ENCODE results near the gene RNF31.
"Not testable (repeated sequence)": the region's sequence is repeated elsewhere in the genome, so short reads cannot be mapped to it uniquely, and the experiment has no call there.

The RNF31 gene

DNA sequence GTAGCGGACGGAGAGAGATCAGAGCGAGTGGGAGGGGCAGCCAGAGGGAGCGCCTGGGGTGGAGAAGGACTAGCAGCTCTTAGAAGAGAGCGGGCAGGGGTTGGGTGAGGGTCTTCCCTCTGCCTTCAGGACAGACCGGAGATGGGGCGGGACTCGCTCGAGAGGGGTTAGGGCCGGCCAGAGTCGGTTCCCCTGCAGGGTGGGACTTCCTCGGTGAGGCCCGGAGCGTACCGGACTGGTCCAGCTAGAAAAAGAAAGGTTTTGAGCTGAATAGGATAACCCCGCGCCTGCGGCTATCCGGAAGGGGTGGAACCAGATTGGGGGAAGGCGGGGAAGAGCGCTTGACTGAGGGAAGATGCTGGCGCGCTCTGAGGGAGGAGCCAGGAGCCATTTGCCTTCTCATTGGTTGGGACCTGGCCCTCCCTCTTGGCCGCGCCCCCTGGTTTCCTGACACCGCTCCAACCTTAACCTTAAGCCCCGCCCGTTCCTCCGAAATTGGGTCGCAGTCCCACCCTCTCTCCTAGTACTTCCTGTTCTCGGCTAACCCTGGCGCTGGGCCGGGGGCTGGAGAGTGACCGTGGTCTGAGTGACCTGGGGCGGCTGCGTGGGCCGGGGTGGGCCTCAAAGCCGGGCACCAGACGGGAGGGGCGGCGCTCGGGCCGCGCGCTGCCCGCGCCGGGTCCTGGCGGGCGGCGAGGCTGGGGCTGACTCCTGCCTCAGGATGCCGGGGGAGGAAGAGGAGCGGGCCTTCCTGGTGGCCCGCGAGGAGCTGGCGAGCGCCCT, at the start of gene RNF31:
TSS of gene RNF31 (plus strand) at position 521 of the 783 bp plus-strand sequence. CDS start at position 722, 201 bp downstream.
- DNase-seq (ENCODE audit: low read depth in 3 of 3): peak; percentile 95 to 99 (median 97)

GRCh38 chr14:24098229-24098926, 48.9 kb upstream of the RNF31 start:
- no peak for DNase-seq (ENCODE audit: low read depth in 3 of 3)

GRCh38 chr14:24098927-24099813, 48.1 kb upstream of the RNF31 start:
- no peak for DNase-seq (ENCODE audit: low read depth in 3 of 3)

- DNase-seq (ENCODE audit: low read depth in 3 of 3): no peak
These were observed 46.9 kb upstream of the RNF31 start for GRCh38 chr14:24100197-24100981.

DNA sequence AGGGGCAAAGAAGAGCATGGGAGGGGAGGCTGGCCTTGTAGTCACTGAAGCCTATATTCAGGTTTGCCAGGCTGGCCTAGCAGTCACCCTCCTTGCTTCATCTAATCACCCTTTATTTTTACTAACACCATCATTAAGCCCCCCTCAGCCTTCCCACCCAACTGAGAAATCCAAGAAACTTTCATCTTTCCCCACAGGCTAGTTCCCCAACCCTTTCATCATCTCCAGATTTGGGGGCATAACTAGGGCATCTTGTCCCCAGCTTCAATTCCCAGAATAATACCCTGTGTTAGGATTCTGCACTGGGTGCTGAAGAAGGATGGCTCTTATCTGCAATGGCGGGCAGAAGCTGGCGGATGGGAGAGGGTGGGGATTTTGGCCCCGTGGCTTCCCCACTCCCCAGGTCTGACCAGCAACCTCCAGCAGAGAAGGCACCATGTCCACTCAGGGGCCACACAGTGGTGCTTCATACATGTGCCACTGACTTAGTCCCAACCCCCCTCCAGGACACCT, 46.3 kb upstream of the RNF31 start:
- no peak for DNase-seq (ENCODE audit: low read depth in 3 of 3)

DNA sequence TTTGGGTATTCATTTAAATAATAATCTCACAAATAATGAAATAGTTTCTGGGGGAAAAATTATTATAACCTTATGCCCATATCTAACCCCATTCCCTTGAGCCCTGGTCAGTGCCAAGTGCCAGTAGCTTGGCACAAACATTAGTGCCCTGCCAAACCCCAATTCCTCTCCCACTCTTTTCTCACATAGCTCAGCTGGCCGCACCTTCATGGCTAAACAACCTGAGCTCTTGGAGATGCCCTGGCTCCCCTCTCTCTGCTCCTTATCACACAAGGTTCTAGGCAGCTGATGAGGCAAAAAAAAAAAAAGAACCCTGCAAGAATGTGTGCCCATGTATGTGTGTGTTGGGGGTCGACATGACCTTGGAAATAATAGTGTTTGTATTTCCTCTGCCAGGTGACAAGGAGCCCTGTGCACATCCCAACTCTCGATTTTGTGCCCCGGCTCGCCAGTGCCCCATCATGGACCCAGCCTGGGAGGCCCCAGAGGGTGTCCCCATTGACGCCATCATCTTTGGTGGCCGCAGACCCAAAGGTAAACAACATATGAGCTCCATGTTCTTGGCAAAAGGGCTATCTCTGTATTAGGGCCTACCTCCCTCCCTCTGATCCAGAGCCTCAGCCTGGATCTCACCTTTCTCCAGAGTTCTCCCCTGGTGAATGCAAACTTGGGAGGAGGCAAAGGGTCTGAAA, 44.8 kb upstream of the RNF31 start:
- no peak for DNase-seq (ENCODE audit: low read depth in 3 of 3)

GRCh38 chr14:24103451-24103850, 43.8 kb upstream of the RNF31 start:
- no peak for DNase-seq (ENCODE audit: low read depth in 3 of 3)

GRCh38 chr14:24105609-24106239, 41.6 kb upstream of the RNF31 start:
- not testable (repeated sequence) for DNase-seq (ENCODE audit: low read depth in 3 of 3)

- no peak for DNase-seq (ENCODE audit: low read depth in 3 of 3)
These were observed 40.5 kb upstream of the RNF31 start for GRCh38 chr14:24106672-24107271.

DNA sequence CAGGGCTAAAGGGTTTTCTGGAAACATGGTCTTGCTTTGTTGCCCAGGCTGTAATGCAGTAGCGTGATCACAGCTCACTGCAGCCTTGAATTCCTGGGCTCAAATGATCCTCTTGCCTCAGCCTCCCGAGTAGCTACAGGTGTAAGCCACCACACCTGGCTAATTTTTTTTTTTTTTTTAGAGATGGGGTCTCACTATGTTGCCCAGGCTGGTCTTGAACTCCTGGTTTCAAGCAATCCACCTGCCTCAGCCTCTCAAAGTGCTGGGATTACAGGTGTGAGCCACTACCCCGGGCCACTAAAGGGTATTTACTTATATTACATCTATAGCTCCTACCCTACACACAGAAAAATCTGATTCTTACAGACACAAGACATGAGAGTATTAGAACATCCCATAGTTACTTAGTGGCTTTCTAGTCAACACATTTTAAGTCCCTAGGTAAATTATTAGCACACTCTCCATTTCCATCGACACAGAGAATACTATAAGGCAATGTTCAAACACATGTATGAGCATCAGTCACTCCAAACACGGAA, 38.9 kb upstream of the RNF31 start:
- DNase-seq (ENCODE audit: low read depth in 3 of 3): no peak

DNA sequence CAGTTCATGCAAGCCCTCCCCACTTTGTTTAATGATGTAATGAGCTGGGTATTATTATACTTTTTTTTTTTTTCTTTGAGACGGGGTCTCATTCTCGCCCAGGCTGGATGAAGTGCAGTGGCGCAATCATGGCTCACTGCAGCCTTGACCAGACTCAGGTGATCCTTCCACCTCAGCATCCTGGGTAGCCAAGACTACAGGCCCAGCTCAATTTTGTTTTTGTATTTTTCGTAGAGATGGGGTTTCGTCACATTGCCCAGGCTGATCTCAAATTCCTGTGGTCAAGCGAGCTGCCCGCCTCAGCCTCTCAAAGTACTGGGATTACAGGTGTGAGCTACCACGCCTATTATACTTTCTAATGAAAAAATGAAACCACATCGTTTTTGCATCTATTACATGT, 37.2 kb upstream of the RNF31 start:
- DNase-seq (ENCODE audit: low read depth in 3 of 3): no peak

DNA sequence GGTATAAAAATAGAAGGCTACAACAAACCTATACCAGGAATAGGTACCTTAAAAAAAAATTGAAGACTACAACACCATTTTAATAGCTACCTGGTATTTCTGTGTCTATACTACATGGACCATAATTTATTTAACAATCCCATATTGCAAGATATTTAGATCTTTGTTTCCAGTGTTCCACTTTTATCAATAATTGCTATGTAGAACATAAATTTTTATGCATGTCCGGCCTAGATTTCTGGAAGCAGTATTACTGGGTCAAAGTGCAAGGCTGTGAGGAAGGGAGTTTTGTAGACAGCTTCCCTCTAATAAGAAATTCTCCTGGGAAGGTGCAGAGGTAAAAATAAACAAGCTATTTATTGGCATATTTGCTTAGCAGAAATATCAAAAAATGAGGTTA, 36.8 kb upstream of the RNF31 start:
- no peak for DNase-seq (ENCODE audit: low read depth in 3 of 3)

DNA sequence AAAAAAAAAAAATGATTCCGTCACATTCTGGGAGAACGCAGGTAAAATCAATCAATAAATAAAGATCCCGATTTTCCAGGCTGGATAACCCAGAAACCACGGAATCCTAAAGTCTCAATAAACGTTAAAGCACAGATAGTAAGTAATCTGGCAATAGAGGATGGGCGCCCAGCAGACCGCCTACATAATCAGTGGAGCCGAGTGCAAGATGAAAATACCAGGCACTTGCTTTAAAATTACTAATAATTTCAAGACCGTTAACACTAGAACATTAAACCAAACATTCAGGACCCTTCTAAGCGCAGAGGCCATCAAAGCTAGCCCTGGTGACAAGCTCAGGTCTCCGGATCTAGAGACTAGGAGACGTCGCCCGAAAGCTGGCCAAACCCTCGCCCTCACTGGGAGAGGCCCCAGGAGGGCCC, 33.9 kb upstream of the RNF31 start:
- peak in 1 of 3 donors; percentile 20 for DNase-seq (ENCODE audit: low read depth in 3 of 3)

DNA sequence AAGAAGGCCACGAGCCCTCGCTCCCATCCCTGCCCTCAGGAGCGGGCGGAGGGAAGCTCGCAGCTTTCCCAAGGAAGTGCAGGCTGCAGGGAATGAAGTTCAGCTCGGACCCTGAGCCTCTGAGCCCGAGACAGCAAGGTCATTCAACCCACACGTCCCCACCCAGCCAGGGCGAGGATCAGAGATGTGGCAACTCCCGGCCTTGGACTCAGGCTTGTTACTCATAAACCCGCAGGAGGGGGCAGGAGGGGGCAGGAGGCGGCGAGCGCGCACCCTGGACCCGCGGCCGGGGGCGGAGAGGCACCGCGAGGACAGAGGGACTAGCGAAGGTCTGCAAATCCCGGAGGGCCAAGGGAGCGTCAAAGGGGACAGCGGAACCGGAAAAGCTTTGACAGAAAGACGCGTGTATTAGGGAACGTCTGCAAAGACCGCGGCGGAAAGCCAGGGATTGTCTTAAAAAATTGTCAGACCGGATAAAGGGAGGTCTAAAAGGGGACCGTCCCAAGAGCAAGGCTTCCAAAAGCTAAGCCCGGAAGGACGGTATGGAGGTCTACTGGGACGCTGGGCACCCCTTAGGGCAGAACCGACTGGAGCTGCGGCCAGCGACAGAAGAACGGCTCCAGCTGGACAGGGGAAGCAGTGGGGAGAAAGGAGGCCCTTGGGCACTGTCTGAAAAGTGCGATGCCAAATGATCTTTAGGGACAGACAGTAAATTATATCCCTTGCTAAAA, 33.3 kb upstream of the RNF31 start:
- DNase-seq (ENCODE audit: low read depth in 3 of 3): peak; percentile 59 to 83 (median 75)

DNA sequence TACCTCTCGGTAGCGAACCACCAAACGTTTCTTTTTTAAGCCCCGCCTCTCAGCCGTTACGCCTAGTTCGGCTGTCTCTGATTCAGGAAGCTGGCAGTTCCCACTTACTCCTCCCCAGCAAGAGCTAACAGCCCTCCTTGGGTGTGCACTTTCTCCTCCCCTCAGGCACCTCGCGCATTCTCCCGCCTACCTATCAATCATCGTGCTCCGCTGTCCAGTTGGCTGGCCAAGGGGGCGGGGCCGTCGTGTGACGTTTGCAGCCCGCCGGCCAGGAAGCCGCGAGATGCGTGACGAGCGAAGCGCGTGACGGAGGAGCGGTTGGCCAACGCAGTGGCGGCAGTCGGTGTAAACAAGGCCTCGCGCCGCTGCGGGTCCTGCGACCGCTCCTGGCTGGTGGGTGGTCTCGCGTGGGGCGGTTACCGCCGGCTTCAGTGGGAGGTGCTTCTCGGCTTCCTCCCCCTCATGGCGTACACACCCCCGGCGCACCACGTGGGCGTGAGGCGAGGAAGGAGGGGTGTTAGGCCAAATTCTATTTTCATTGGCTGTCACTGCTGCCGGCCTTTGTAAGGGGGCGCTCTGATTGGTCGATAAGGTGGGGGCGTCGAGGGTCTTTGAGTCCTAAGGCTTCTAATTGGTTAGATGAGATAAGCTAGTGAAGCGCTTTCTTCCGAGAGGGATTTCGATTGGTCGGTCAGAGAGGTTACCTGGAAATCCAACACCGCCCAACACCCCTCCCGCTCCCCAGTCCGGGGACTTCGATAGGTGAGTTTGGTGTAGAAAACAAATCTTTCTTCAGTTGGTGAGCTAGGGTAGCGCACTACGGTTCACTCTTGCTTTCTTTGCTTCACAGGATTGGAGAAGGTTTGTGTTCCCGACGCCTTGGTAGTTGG, 32.5 kb upstream of the RNF31 start, which contains the start of the genes DCAF11 and NRL:
TSS of gene DCAF11 (plus strand) at position 246 of the 890 bp plus-strand sequence. CDS start 818 bp downstream, outside the sequence.
TSS of gene NRL (minus strand) at position 418 of the 890 bp plus-strand sequence. CDS start 32,101 bp downstream, outside the sequence.
- DNase-seq (ENCODE audit: low read depth in 3 of 3): peak; percentile 95 to 98 (median 98)

DNA sequence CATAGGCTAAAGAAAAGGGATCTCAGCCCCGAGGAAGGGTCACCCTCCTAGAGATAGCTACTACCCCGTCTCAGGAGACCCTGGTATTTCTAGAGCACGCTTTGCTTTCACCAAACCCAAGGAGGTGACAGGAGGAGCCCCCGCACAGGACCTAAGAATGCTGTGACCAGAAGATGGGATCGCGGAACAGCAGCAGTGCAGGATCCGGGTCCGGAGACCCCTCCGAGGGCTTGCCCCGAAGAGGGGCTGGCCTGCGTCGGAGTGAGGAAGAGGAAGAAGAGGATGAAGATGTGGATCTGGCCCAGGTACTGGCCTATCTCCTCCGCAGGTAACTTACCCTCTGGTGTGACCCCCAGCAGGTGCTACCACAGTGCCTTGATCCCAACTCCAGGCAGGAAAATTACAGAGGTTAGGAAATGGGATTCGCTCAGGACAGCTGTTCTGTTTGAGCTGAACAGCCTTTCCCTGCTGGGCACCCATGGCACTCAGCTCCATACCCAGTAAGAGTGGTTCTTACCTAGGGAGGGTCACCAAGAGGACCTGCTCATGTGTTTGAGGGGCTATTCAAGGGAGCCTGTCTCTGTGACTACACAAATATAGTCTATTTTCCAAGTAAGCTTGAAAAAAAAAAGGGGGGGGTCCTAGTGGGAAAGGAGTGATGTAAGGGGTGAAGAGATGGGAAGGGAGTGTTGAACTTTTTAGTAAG, 31.7 kb upstream of the RNF31 start:
- DNase-seq (ENCODE audit: low read depth in 3 of 3): no peak

Measured in stimulated activated CD4-positive, alpha-beta T cell treated with anti-CD3 and anti-CD28 coated beads, TNF-alpha, amount 100 ng/mL, for 48 hours (primary cell).